Fibroblast of peridontal ligament (primary cell): ENCODE results near the gene ABHD2.

ENCODE experiments used
- DNase-seq: peaks from one replicate; pipeline ENCODE4 v3.0.0-alpha.2; 2010; ENCODE audit errors: extremely low read depth

The ABHD2 gene

DNA sequence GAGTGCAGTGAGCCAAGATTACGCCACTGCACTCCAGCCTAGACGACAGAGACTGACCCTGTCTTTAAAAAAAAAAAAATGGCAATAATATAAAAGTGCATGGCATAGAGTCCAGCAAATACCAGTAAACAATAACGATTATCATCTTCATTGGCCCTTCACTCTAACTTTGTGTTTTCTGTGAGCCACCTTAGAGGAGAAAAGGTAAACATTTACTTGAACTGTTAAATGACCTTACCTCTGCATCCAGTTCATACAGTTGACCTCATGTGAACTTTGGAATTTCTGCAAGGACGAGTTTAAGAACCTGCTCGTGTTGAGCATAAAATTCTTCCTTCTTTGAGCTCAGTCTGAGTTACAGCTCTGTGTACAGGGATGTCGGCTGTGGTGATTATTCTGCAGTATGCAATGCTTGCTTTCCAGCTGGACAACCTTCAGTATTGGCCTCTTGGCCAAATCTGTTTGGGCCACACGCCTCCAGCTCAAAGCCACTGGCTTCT is 76.5 kb downstream of the ABHD2 start:
- DNase-seq: peak; percentile 53

- no peak for DNase-seq
Measured at GRCh38 chr15:89165677-89166076, 77.4 kb downstream of the ABHD2 start.

DNA sequence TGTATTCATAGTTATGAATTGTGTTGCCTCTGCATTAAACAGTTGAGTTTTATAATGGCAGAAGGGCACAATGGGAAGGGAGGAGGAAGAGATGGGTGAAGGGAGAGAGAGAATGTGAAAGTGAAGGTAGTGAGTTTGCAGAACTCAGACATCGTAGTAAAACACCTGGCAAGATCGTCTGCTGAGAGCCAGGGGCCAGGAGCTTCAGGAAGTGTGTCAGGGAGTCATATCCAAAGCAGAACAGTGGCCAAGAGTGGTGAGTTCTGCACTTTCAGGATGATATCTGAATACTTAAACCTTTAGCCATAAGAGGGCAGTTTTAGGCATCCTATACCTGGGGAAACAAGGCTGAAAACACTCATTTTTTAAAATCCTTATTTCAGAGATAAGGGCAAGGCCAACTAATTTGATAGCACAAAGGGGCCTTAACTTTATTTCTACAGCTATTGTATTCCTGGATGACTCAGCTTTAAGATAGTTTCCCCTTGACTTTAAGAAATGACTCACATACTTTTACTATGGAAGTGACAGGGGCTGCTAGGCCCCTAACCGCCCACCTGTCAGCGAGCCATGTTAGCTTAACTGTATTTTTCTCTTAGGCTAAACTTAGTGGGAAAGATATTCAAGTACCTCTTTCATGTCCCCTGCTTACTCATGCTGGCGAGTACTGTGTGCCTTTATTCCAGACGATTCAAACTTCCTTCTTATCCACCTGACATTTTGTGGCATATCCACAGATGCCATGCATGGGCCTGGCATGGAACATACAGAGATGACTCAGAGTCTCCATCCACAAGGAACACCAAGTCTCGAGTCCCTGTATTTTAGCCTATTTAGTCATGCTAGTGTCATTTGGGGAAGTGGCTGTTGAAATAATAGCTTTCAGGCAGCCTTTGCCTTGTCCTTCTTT is 79.3 kb downstream of the ABHD2 start:
- DNase-seq: peak; percentile 35

- DNase-seq: no peak
Measured at GRCh38 chr15:89168316-89168833, 80.1 kb downstream of the ABHD2 start.

GRCh38 chr15:89170364-89170763 is 82.1 kb downstream of the ABHD2 start:
- DNase-seq: peak; percentile 54

GRCh38 chr15:89171136-89172072 is 83.1 kb downstream of the ABHD2 start:
- DNase-seq: peak; percentile 44

DNA sequence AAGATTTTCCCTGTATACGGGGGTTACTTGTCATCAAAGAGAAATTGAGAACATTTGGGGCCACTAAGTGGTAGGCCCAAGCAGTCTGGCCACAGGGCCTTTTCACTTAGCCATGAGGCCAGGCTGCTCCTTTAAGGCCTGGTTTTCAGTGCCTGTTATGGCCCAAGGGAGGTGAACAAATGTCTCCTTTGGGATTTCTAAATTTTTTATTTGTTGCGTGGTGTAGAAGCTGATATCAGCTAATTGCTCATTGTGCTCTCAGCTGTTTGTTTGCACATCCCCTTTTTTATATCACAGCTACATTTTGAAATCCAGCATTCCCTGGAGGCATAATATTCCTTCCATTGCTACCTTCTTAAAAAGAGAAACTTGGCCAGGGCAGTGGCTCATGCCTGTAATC is 84.7 kb downstream of the ABHD2 start:
- DNase-seq: no peak

DNA sequence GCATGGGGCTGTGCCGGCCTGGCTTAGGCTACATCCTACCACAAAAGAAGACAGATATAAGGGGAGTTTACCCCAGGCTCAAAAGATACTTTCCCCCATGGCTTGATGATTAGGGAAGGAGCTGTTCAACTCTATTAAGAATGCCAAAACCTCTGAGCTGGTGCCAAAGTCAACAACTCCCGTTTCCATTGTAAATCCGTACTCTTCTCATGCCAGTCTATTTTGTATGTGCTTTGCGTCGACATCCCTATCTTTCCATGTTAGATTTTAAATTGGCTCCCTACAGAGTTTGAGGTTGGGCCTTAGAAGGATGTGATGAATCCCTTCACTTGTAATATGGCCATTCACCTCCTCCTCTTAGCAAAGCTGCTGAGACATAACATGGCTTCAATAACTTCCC is 86.2 kb downstream of the ABHD2 start:
- DNase-seq: no peak

- no peak for DNase-seq
Measured at GRCh38 chr15:89175617-89176191, 87.4 kb downstream of the ABHD2 start.

- DNase-seq: no peak
Measured at GRCh38 chr15:89177116-89177515, 88.9 kb downstream of the ABHD2 start.

- peak; percentile 89 for DNase-seq
Measured at GRCh38 chr15:89177633-89178306, 89.5 kb downstream of the ABHD2 start.

DNA sequence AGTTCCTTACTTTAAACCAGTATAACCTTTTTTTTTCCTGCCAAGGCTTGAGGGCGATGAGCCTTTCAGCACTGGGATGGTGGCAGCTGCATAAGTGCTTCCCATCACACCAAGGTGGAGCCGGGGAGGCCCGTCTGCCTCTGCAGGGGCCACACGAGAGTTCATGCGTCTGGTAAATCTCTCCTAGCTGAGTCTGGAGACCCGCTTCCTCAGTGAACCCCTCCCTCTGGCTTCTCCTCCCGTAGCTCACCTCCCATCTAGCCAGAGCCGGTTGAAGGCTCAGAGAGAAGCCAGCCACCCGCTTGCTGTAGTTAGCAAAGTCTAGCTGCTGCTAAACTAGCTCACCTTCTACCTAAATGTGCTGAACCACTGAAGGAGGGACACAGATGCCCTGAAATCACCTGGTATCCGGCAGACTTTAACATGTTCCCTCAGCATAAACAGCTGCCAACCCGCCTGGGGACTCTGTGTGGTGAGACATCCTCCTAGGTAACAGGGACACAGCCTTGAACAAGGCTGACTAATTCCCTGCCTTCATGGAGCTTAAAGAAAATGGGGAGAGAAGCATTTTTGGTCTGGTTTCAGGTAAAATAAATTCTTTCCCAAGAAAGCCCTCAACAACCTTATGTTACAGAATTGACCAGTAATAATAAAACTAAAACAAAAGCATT is 90.2 kb downstream of the ABHD2 start:
- no peak for DNase-seq

GRCh38 chr15:89179966-89180875 is 92.0 kb downstream of the ABHD2 start:
- peak; percentile 30 for DNase-seq

DNA sequence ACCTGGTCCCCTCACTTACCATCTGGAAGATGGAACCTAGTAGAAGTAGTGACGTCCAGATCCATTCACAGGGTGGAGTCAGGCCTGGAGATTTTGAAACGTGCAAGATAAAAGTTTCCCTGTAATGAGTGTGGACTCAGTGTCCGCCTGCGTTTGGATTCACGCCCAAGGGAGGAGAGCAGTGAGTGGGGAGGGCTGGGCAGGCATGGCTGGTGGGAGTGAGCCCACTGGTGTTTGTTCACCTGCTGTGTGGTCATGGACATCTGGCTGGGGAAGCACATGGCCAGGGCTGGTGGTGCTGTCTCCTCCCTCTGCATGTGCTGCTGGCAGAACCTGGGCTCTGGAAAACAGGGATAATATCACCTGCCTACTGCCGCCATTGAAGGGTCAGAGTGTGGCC is 96.1 kb downstream of the ABHD2 start:
- DNase-seq: no peak

- DNase-seq: no peak
Measured at GRCh38 chr15:89184886-89185526, 96.8 kb downstream of the ABHD2 start.

DNA sequence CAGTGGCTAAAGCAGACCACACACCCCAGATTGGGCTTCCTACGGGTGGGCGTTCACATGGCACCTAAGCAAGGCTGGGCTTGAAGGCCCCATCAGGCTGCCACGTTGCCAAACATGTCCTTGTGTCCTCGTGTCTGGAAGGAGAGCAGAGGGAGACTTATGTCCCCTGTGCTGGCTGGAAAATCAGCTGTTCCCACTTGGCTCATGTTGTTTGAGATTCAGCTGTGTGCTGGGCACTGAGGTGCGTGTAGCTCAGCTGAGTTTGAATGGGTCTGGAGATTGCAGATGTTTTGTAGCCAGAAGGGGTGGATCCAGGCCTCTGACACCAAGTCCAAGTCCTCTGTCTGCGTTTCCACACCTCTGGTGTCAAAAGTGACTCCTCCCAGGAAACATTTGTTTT is 98.5 kb downstream of the ABHD2 start:
- DNase-seq: no peak

GRCh38 chr15:89187301-89187985 is 99.2 kb downstream of the ABHD2 start:
- DNase-seq: no peak

- no peak for DNase-seq
Measured at GRCh38 chr15:89187986-89188514, 99.8 kb downstream of the ABHD2 start.
